Uterus (tissue), 4 donors: Measurements from ENCODE around the gene BICD2. TPM values are rescaled to one million over a fixed set of nuclear protein-coding genes. Genes with fewer than 3 reads are reported as not detected.

Experiments
- DNase-seq, 2 donors: peaks; one replicate each; pipeline ENCODE4 v3.0.0-alpha.2; 2019 to 2020
- H3K27ac ChIP-seq, 2 donors: fragments of 200-600 bp; sonication (generic); 1 replicate in 1 of 2; 2 replicates in 1 of 2; pipeline ENCODE4 v1.5.1; 2016 to 2018
- H3K27me3 ChIP-seq, 2 donors: fragments of 200-600 bp; sonication (generic); one replicate each; pipeline ENCODE4 v1.5.1; 2018 to 2019; ENCODE audit warnings: control low read depth in 1 of 2
- H3K36me3 ChIP-seq, 2 donors: fragments of 200-600 bp; sonication (generic); one replicate each; pipeline ENCODE4 v1.5.1; 2019; ENCODE audit warnings: control low read depth in 1 of 2
- H3K4me1 ChIP-seq, 2 donors: fragments of 200-600 bp; sonication (generic); one replicate each; pipeline ENCODE4 v1.5.1; 2018 to 2019; ENCODE audit warnings: control low read depth in 1 of 2
- H3K4me3 ChIP-seq, 2 donors: fragments of 200-600 bp; sonication (generic); 1 replicate in 1 of 2; 2 replicates in 1 of 2; pipeline ENCODE4 v1.5.1; 2018 to 2019; ENCODE audit warnings: mild to moderate bottlenecking in 1 of 2
- H3K9me3 ChIP-seq, 2 donors: fragments of 200-600 bp; sonication (generic); one replicate each; pipeline ENCODE4 v1.5.1; 2019; ENCODE audit warnings: control low read depth in 1 of 2
- CTCF ChIP-seq, 4 experiments: fragments of 200-600 bp in 2 of 4; fragments of 450-650 bp in 2 of 4; sonication (generic) in 2 of 4; IDR thresholded peaks; one replicate each; pipeline ENCODE4 v1.5.1; 2016 to 2019; ENCODE audit warnings: antibody characterized with exemption in 4 of 4, mild to moderate bottlenecking in 2 of 4, moderate library complexity in 1 of 4
- POLR2A ChIP-seq, 2 donors: fragments of 450-650 bp; IDR thresholded peaks; one replicate each; pipeline ENCODE4 v1.6.1; 2016; ENCODE audit warnings: antibody characterized with exemption in 2 of 2, mild to moderate bottlenecking in 1 of 2, moderate library complexity in 1 of 2
- intact Hi-C: fragments of 100-400 bp; cut with DNase I; formaldehyde crosslinking; loops from one replicate; pipeline ENCODE4 v1.15.1; 2023; ENCODE audit warnings: low total_unique reads
- total RNA-seq, 4 donors: library from RNA; depleted of rRNA in 3 of 4; stranded (reverse); fragments of >200 nt in 3 of 4; gene quantifications; one replicate each; pipeline versions ENCODE4 v1.1.0 to v1.2.4, GENCODE V29; 2014 to 2023
- donor health status: DM: yes; HTN: yes; CAD: no.

BICD2 gene
- total RNA-seq, 4 donors from 2014 or later: 5.6 to 45.1 (median 22.8) TPM

DNA sequence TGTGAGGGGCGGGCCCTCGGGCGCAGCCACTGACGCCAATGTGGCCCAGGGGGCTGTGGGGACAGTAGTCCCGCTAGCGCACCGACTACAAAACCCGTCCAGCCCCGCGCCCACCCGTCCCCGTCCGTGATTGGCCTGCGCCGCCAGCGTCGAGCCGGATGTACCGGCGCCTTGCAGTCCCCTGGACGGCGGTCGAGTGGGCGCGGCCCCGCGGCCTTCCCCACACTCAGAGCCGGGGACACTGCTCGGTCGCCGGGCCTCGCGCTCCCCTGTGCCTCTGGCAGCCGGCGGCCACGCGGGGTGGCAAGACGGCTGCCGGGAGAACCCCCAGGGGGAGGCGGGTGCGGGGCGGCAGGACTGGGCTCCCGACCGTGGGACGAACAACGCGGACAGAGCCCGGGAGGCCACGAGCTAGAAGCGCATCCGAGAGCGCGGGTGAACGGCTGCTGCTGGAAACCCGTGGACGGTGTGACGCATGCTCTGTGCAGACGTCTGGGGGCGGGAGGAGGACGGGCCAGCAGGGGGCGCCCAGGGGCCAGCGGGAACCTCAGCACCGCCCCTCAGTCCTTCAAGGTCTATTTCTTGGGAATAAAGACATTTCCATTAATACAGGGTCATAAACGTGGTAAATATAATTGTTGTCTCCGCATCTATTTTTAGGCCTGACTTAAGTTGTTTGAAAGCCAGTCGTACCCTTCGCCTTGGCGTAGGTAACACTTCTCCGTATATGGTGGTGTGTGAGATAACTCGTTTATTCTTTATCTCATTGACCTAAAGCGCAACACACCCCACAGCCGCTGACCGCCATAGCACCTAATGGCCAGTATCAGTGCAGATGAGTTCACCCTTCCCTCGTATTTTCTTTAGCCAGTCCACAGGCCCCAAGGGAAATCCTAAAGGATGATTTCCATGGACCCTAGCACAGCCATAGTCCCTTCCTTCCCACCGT, 629 bp upstream of the BICD2 start:
- intact Hi-C loops: no loop called here
- H3K4me3 ChIP-seq: peak overlapping the region; percentile 33 to 97
- H3K4me1 ChIP-seq: peaks cover 0 to 16% of the 10 kb centered on the region in 2 donors
- H3K27ac ChIP-seq: peak overlapping the region; percentile 91 to 100
- no peaks in the 10 kb centered on the region for H3K27me3 ChIP-seq
- H3K36me3 ChIP-seq: no peaks in the 10 kb centered on the region
- DNase-seq: peak; percentile 98
- no peaks in the 10 kb centered on the region for H3K9me3 ChIP-seq
- TF ChIP-seq POLR2A (IDR thresholded peaks at IDR 0.05) (peak; percentile 70 to 96), CTCF (IDR thresholded peaks at IDR 0.05) (peak; percentile 83 to 92 (median 88))

DNA sequence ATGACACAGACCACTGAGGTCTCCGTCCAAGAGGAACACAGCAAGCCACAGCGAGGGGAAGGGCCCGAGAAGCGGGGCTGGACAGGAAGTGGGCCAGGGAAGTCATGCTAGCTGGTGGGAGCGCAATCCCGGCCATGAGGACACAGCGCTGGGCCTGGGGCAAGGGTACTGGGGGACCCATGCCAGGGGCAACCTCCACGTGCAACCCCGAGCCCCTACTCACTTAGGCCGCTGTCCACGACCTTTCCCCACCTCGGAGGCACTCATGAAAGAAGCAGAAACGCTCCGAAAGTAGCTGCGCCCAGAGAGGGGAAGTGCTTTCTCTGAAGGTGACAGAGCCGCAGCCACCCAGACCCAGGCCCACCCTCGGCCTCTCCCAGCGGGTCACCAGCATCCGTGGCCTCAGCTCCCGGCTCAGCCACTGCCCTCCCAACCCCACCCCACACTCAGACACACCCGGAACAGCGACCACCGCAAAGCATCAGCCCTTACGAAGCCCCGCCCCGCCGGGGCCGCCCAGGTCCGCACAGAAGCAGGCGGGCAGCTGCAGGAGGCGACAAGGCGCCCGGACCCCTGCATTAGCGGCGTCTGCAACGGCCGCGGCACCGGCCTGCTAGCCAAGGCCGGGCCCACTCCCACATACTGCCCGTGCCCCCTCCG, 782 bp downstream of the BICD2 start:
- Histone ChIP-seq H3K4me1 (peaks cover 0 to 28% of the 10 kb centered on the region in 2 donors), H3K9me3 (no peaks in the 10 kb centered on the region), H3K27me3 (no peaks in the 10 kb centered on the region), H3K27ac (peak overlapping the region; percentile 82 to 83), H3K36me3 (no peaks in the 10 kb centered on the region), H3K4me3 (peak overlapping the region; percentile 89 to 98)
- intact Hi-C loops: no loop called here
- TF ChIP-seq POLR2A (IDR thresholded peaks at IDR 0.05): no peak
- no peak for TF ChIP-seq CTCF (IDR thresholded peaks at IDR 0.05)
- no peak for DNase-seq

DNA sequence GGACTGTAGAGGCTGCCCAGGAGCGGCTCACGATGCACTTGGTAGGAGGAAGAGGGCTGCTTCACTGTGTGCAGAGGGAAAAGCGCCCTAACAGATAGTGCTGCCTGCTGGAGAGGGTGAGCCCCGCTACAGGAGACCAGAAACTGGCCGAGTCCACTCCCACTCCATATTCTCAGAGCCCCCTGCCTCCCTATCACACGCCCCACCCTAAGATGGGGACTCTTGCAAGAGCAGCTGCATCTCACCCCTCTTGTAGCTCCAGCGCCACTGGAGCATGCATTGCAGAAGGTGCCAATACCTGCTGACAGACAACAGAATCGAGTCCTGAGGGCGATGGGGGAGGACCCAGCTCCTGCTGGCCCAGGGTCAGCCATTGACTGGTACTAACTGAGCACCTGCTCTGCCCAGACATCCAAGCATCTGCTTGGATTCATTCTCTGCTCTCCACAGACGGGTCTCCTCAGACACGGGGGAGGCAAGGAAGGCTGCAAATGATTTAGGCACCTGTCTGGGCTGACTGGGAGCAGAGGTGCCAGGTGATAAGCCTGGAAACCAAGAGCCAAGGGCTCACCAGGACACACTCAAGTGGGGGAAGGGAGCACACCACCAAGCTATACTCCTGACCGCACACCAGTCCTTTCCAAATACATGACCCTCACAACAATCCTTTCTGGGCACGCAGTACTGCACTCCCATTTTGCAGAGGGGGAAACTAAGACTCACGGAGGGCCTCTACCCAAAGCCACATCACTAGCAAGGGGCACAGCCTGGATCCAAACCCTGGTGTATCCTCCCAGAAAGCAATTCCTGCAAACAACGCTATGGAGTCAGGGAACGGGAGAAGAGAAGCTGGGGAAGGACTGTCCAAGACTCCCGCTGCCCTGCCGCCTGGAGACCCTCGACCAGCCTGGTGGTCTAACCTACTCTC, 1.6 kb downstream of the BICD2 start:
- intact Hi-C loops: no loop called here
- no peaks in the 10 kb centered on the region for H3K27me3 ChIP-seq
- no peak for TF ChIP-seq CTCF (IDR thresholded peaks at IDR 0.05)
- no peak for TF ChIP-seq POLR2A (IDR thresholded peaks at IDR 0.05)

DNA sequence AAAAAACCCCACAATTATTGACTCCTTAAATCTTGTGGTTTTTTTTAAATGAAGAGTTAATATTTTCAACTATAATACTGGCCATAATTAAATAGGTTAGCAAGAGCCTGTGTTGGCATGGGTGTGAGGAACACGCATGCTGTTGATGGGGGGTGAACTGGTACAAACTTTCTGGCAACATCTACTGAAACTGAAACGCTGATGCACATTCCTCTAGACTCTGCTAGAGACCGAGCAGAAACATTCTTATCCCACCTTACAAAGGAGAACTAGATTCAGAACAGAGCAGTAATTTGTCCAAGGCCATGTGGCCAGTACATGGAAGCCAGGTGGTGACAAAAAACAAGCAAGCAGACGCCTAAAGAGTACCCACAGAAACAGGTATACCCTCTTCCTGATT, 2.4 kb downstream of the BICD2 start:
- Histone ChIP-seq H3K4me1 (peaks cover 0 to 28% of the 10 kb centered on the region in 2 donors), H3K36me3 (no peaks in the 10 kb centered on the region), H3K27ac (no peak overlapping the region), H3K4me3 (no peak overlapping the region), H3K9me3 (no peaks in the 10 kb centered on the region), H3K27me3 (no peaks in the 10 kb centered on the region)
- TF ChIP-seq CTCF (IDR thresholded peaks at IDR 0.05): no peak
- TF ChIP-seq POLR2A (IDR thresholded peaks at IDR 0.05): no peak
- intact Hi-C loops: no loop called here
- DNase-seq: no peak

More for the DNA sequence above, 1.6 kb downstream of the BICD2 start:
- Histone ChIP-seq H3K4me3 (peak overlapping the region; percentile 89 to 98), H3K27ac (peak overlapping the region in 1 of 2 donors; percentile 83), H3K9me3 (no peaks in the 10 kb centered on the region), H3K4me1 (peaks cover 0 to 28% of the 10 kb centered on the region in 2 donors), H3K36me3 (no peaks in the 10 kb centered on the region)
- no peak for DNase-seq
